ENCODE results near the gene LINGO4. TPM values are rescaled to one million over a fixed set of nuclear protein-coding genes. Genes with fewer than 3 reads are reported as not detected.

The LINGO4 gene
- total RNA-seq, 1 donor from 2014 or later = not detected

DNA sequence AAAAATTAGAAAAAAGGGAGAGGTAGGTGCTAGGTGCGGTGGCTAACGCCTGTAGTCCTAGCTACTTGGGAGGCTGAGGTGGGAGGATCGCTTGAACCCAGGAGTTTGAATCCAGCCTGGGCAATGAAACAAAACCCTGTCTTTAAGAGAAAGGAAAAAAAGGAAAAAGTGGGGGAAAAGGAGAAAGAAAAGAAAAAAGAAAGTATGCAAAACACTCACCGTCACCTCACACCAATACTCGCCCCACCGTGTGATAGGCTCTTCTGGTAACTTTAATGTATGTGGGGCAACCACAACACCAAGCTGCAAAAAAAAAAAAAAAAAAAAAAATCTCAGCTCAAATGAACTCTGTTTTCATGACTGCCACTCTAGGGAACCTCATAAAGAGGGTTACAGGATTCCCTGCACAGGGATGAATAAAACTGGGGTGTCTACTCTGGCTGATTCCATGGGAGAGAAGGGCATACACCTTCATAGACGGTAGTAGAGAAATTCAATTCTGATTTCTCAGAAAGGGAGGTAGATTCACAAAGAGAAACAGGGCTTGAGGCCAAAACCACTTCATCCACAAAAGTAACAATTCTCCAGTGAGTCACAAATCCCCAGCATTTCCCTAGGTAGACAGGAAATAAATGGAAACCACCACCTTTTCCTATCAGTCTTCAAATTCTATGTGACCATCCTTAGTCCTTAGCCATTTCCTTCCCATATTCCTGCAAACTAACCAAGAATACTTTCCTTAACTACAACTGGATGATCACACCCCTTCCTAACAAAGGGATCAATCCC is 44.4 kb downstream of the LINGO4 start:
- no peak overlapping the region for H3K4me3 Mint-ChIP-seq (ENCODE audit: unreplicated experiment)
- no peak for DNase-seq (ENCODE audit: extremely low spot score, unreplicated experiment)
- H3K27ac Mint-ChIP-seq (ENCODE audit: unreplicated experiment) = peak overlapping the region; percentile 10
- no peaks in the 10 kb centered on the region for H3K9me3 Mint-ChIP-seq (ENCODE audit: unreplicated experiment)
- peaks cover 20% of the 10 kb centered on the region for H3K36me3 Mint-ChIP-seq (ENCODE audit: unreplicated experiment)
- peaks cover 19% of the 10 kb centered on the region for H3K4me1 Mint-ChIP-seq (ENCODE audit: unreplicated experiment)
- TF ChIP-seq, protein P1, sequence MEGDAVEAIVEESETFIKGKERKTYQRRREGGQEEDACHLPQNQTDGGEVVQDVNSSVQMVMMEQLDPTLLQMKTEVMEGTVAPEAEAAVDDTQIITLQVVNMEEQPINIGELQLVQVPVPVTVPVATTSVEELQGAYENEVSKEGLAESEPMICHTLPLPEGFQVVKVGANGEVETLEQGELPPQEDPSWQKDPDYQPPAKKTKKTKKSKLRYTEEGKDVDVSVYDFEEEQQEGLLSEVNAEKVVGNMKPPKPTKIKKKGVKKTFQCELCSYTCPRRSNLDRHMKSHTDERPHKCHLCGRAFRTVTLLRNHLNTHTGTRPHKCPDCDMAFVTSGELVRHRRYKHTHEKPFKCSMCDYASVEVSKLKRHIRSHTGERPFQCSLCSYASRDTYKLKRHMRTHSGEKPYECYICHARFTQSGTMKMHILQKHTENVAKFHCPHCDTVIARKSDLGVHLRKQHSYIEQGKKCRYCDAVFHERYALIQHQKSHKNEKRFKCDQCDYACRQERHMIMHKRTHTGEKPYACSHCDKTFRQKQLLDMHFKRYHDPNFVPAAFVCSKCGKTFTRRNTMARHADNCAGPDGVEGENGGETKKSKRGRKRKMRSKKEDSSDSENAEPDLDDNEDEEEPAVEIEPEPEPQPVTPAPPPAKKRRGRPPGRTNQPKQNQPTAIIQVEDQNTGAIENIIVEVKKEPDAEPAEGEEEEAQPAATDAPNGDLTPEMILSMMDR (IDR thresholded peaks at IDR 0.05) = no peak
- H3K27me3 Mint-ChIP-seq (ENCODE audit: unreplicated experiment) = no peaks in the 10 kb centered on the region

DNA sequence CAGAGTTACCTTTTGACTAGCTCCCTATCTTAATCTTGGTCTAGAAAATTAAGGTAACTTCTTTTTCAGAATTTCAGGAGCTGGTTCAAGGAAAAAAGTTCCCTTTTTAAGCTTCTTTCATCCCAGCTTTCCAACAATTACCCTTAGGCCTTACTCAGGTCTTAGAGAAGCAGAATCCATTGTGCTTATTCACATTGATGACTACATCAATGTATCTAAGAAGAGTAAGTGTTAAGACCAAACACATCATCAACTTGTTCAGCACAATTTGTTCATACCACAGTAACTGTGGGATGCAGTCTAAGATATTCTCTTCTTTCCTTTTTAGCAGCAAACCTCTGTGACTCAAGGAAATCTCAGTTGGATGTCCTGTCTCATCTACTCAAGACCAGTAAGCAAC is 46.0 kb downstream of the LINGO4 start:
- peaks cover 20% of the 10 kb centered on the region for H3K36me3 Mint-ChIP-seq (ENCODE audit: unreplicated experiment)
- no peak overlapping the region for H3K4me3 Mint-ChIP-seq (ENCODE audit: unreplicated experiment)
- H3K9me3 Mint-ChIP-seq (ENCODE audit: unreplicated experiment) = no peaks in the 10 kb centered on the region
- no peaks in the 10 kb centered on the region for H3K27me3 Mint-ChIP-seq (ENCODE audit: unreplicated experiment)
- TF ChIP-seq, protein P1 (IDR thresholded peaks at IDR 0.05) = no peak
- DNase-seq (ENCODE audit: extremely low spot score, unreplicated experiment) = no peak
- no peak overlapping the region for H3K27ac Mint-ChIP-seq (ENCODE audit: unreplicated experiment)
- peaks cover 17% of the 10 kb centered on the region for H3K4me1 Mint-ChIP-seq (ENCODE audit: unreplicated experiment)

DNA sequence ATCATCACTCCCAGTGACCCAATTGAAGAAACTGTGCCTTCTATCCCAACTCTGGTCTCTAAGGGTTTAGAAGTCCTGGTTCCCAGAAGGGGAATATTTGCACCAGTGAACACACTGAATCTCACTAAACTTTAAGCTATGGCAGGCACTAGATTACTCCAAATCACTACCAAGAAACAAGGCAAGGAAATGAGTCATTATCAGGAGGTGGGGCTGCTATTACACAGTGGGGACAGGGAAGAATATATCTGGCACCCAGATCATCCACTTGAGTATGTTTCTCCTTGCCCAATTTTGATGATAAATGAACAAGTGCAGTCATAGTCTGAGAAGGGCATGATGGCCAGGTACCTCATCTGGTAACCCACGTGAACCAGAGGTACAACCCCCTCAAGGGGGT is 48.9 kb downstream of the LINGO4 start:
- Mint-ChIP-seq H3K36me3 (ENCODE audit: unreplicated experiment) (peaks cover 17% of the 10 kb centered on the region), H3K9me3 (ENCODE audit: unreplicated experiment) (no peaks in the 10 kb centered on the region), H3K4me3 (ENCODE audit: unreplicated experiment) (no peak overlapping the region), H3K4me1 (ENCODE audit: unreplicated experiment) (peaks cover 2% of the 10 kb centered on the region), H3K27me3 (ENCODE audit: unreplicated experiment) (peaks cover 6% of the 10 kb centered on the region), H3K27ac (ENCODE audit: unreplicated experiment) (no peak overlapping the region)
- TF ChIP-seq, protein P1 (IDR thresholded peaks at IDR 0.05) = no peak
- no peak for DNase-seq (ENCODE audit: extremely low spot score, unreplicated experiment)

Other genes with a start within 250 kb of the LINGO4 start
- 33.9 and 35.5 TPM in 2 replicates for gene SNX27, start 193.4 kb downstream of the LINGO4 start, total RNA-seq
- not detected in 2 replicates for gene CELF3, start 88.6 kb downstream of the LINGO4 start, total RNA-seq
- gene RIIAD1, start 83.9 kb downstream of the LINGO4 start, total RNA-seq = not detected in 2 replicates
- 67.4 and 73.0 TPM in 2 replicates for gene MRPL9, start 41.9 kb downstream of the LINGO4 start, total RNA-seq
- 3.0 and 3.6 TPM in 2 replicates for gene TDRKH, start 14.9 kb downstream of the LINGO4 start, total RNA-seq
- not detected in 2 replicates for gene RORC, start 26.4 kb upstream of the LINGO4 start, total RNA-seq
- not detected in 2 replicates for gene C2CD4D, start 34.4 kb upstream of the LINGO4 start, total RNA-seq
- gene THEM5, start 48.3 kb upstream of the LINGO4 start, total RNA-seq = not detected in 2 replicates
- gene THEM4, start 104.1 kb upstream of the LINGO4 start, total RNA-seq = 11.8 and 12.3 TPM in 2 replicates
- gene S100A10, start 188.4 kb upstream of the LINGO4 start, total RNA-seq = 227 and 234 TPM in 2 replicates
- gene S100A11, start 231.6 kb upstream of the LINGO4 start, total RNA-seq = 443 and 446 TPM in 2 replicates

Data from osteocyte (in vitro differentiated cells).